ENCODE data around the gene UNC119. TPM values are rescaled to one million over a fixed set of nuclear protein-coding genes. Genes with fewer than 3 reads are reported as not detected.

UNC119 gene
- total RNA-seq, 1 experiment from 2014 or later, result 44.6 TPM

GRCh38 chr17:28509789-28510188 lies 42.6 kb downstream of the UNC119 start:
- CTCF ChIA-PET, result no interaction called here
- no TSS peak for BruUV-seq (replicated peaks)
- no peak overlapping the region for H3K27ac ChIP-seq (ENCODE audit: low read depth, low read length, poor library complexity, severe bottlenecking)
- H3K4me3 ChIP-seq (ENCODE audit: low read depth, low read length, poor library complexity, severe bottlenecking), result no peak overlapping the region
- H3K4me1 ChIP-seq (ENCODE audit: insufficient read depth, low read length, poor library complexity, severe bottlenecking), result no peaks in the 10 kb centered on the region
- TF ChIP-seq CTCF (conservative IDR thresholded peaks at IDR 0.05; ENCODE audit: low read depth, low read length), result no peak
- no peak for TF ChIP-seq EZH2 (IDR thresholded peaks at IDR 0.05; ENCODE audit: borderline replicate concordance, low read depth, low read length, poor library complexity, severe bottlenecking)
- intact Hi-C loops (cut with micrococcal nuclease; ENCODE audit: unreplicated experiment), result no loop called here
- no peaks in the 10 kb centered on the region for H3K36me3 ChIP-seq (ENCODE audit: insufficient read depth, low read length, poor library complexity, severe bottlenecking)
- POLR2A ChIA-PET (ENCODE audit: low non-redundant PET), result no interaction called here
- peaks cover 40% of the 10 kb centered on the region for H3K27me3 ChIP-seq (replicated peaks; ENCODE audit: insufficient read depth, low read depth, low read length, poor library complexity)
- no peaks in the 10 kb centered on the region for H3K9me3 ChIP-seq (ENCODE audit: low read depth, low read length, poor library complexity, severe bottlenecking)
- DNase-seq (ENCODE audit: low spot score), result no peak

GRCh38 chr17:28508211-28508724 lies 44.2 kb downstream of the UNC119 start:
- CTCF ChIA-PET, result no interaction called here
- BruUV-seq (replicated peaks), result no TSS peak
- Histone ChIP-seq H3K4me1 (ENCODE audit: insufficient read depth, low read length, poor library complexity, severe bottlenecking) (no peaks in the 10 kb centered on the region), H3K27ac (ENCODE audit: low read depth, low read length, poor library complexity, severe bottlenecking) (no peak overlapping the region), H3K36me3 (ENCODE audit: insufficient read depth, low read length, poor library complexity, severe bottlenecking) (no peaks in the 10 kb centered on the region), H3K9me3 (ENCODE audit: low read depth, low read length, poor library complexity, severe bottlenecking) (no peaks in the 10 kb centered on the region), H3K27me3 (replicated peaks; ENCODE audit: insufficient read depth, low read depth, low read length, poor library complexity) (peaks cover 30% of the 10 kb centered on the region), H3K4me3 (ENCODE audit: low read depth, low read length, poor library complexity, severe bottlenecking) (no peak overlapping the region)
- POLR2A ChIA-PET (ENCODE audit: low non-redundant PET), result no interaction called here
- TF ChIP-seq EZH2 (IDR thresholded peaks at IDR 0.05; ENCODE audit: borderline replicate concordance, low read depth, low read length, poor library complexity, severe bottlenecking), result no peak
- no peak for TF ChIP-seq CTCF (conservative IDR thresholded peaks at IDR 0.05; ENCODE audit: low read depth, low read length)
- no peak for DNase-seq (ENCODE audit: low spot score)
- intact Hi-C loops (cut with micrococcal nuclease; ENCODE audit: unreplicated experiment), result no loop called here

GRCh38 chr17:28507567-28508203 lies 44.7 kb downstream of the UNC119 start:
- no peak overlapping the region for H3K27ac ChIP-seq (ENCODE audit: low read depth, low read length, poor library complexity, severe bottlenecking)
- BruUV-seq (replicated peaks), result no TSS peak
- peaks cover 25% of the 10 kb centered on the region for H3K27me3 ChIP-seq (replicated peaks; ENCODE audit: insufficient read depth, low read depth, low read length, poor library complexity)
- POLR2A ChIA-PET (ENCODE audit: low non-redundant PET), result no interaction called here
- no peak for DNase-seq (ENCODE audit: low spot score)
- no peaks in the 10 kb centered on the region for H3K9me3 ChIP-seq (ENCODE audit: low read depth, low read length, poor library complexity, severe bottlenecking)
- H3K36me3 ChIP-seq (ENCODE audit: insufficient read depth, low read length, poor library complexity, severe bottlenecking), result no peaks in the 10 kb centered on the region
- no peak overlapping the region for H3K4me3 ChIP-seq (ENCODE audit: low read depth, low read length, poor library complexity, severe bottlenecking)
- TF ChIP-seq EZH2 (IDR thresholded peaks at IDR 0.05; ENCODE audit: borderline replicate concordance, low read depth, low read length, poor library complexity, severe bottlenecking) (no peak), CTCF (conservative IDR thresholded peaks at IDR 0.05; ENCODE audit: low read depth, low read length) (no peak)
- CTCF ChIA-PET, result no interaction called here
- H3K4me1 ChIP-seq (ENCODE audit: insufficient read depth, low read length, poor library complexity, severe bottlenecking), result no peaks in the 10 kb centered on the region
- intact Hi-C loops (cut with micrococcal nuclease; ENCODE audit: unreplicated experiment), result no loop called here
